ENCODE measurements around the gene MED10.

- TF ChIP-seq, protein P1, sequence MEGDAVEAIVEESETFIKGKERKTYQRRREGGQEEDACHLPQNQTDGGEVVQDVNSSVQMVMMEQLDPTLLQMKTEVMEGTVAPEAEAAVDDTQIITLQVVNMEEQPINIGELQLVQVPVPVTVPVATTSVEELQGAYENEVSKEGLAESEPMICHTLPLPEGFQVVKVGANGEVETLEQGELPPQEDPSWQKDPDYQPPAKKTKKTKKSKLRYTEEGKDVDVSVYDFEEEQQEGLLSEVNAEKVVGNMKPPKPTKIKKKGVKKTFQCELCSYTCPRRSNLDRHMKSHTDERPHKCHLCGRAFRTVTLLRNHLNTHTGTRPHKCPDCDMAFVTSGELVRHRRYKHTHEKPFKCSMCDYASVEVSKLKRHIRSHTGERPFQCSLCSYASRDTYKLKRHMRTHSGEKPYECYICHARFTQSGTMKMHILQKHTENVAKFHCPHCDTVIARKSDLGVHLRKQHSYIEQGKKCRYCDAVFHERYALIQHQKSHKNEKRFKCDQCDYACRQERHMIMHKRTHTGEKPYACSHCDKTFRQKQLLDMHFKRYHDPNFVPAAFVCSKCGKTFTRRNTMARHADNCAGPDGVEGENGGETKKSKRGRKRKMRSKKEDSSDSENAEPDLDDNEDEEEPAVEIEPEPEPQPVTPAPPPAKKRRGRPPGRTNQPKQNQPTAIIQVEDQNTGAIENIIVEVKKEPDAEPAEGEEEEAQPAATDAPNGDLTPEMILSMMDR (IDR thresholded peaks at IDR 0.05) = no peak
- TF ChIP-seq, protein P2, sequence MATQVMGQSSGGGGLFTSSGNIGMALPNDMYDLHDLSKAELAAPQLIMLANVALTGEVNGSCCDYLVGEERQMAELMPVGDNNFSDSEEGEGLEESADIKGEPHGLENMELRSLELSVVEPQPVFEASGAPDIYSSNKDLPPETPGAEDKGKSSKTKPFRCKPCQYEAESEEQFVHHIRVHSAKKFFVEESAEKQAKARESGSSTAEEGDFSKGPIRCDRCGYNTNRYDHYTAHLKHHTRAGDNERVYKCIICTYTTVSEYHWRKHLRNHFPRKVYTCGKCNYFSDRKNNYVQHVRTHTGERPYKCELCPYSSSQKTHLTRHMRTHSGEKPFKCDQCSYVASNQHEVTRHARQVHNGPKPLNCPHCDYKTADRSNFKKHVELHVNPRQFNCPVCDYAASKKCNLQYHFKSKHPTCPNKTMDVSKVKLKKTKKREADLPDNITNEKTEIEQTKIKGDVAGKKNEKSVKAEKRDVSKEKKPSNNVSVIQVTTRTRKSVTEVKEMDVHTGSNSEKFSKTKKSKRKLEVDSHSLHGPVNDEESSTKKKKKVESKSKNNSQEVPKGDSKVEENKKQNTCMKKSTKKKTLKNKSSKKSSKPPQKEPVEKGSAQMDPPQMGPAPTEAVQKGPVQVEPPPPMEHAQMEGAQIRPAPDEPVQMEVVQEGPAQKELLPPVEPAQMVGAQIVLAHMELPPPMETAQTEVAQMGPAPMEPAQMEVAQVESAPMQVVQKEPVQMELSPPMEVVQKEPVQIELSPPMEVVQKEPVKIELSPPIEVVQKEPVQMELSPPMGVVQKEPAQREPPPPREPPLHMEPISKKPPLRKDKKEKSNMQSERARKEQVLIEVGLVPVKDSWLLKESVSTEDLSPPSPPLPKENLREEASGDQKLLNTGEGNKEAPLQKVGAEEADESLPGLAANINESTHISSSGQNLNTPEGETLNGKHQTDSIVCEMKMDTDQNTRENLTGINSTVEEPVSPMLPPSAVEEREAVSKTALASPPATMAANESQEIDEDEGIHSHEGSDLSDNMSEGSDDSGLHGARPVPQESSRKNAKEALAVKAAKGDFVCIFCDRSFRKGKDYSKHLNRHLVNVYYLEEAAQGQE (IDR thresholded peaks at IDR 0.05; ENCODE audit: insufficient read depth in 1 of 2, low read depth in 2 of 2, low read length in 1 of 2) = no peak
Observed at GRCh38 chr5:6344593-6344989, 33.8 kb downstream of the MED10 start.
